ENCODE data around the gene GOLGA7B.

Gene GOLGA7B

DNA sequence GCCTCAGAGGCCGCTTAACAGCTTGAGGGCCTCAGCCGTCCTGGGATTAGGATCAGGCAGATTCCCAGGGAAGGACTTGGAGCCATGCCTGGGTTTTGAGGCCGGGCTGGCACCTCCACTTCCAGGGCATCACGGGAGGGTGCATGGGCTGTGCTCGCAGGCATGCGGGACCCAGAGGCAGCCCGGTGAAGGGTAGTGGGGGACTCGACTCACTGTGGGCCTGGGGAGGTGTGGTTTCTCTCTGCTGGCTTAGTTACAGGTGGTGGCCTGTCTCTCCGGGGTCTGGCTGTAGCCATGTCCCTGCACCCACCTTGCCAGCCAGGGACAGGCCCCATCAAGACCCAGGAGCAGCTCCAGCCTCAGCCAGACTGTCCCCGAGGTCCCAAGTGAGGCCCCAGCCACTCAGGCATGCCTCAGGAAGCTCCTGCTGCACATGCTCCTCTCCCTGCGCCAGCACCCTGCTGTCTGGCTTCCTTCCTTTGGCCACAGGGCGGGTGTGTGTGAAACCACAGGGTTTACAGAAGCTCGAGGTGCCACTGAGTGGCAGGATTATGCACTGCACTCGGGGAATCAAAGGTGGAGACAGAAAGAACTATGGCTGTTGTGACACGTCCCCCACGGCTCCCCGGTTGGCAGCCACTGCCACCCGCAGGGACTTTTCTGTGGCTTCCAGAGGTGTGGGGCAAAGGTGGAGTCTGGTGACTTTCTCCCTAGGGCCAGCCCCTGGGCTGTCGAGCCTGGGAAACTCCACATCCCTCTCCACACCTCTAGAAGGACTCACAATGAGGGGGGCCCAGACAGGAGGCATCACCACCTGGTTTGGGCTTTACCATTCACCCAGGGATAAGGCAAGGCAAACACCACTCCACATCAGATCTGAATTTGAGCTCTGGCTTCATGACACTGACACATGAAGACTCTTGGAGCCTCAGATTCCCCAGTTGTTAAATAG is 19.7 kb downstream of the GOLGA7B start:
- peak; percentile 82 for DNase-seq

DNA sequence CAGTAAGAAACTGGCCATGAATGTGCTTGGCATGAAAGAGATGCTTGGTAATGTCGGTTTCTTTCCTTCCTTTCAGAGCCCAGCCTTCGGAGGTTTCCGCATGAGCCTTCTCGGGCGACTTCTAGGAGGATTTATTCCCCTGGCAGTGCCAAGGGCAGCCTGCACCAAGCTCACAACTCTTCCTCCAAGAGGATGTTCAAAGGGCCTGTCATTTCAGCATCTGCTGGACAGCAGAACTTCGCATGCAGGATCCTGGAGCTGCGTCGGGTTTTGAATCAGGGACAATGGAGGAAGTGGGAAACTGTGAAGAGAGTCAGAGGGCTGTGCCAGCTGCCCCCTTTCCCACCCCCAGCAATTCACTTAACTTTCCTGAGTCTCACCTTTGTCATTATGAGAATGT is 21.3 kb downstream of the GOLGA7B start:
- DNase-seq, result no peak

DNA sequence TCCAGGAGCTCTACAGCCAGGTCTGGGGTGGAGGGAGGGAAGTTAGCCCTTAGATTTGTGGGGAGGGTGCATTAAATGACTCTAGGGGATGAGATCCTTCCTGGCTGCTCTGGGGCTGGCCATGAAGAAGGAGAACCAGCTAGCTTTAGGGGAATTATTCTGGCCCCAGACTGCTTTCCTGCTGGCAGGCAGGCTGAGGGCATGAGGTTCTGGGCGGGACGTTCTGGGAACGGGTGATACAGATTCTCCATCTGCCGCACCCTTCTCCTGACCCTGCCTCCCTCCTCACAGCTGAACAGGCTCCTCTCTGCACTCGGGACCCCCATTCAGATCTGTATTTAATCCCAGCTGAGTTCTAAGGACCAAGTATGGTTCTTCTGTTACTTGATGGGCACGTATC is 23.9 kb downstream of the GOLGA7B start:
- DNase-seq, result no peak

DNA sequence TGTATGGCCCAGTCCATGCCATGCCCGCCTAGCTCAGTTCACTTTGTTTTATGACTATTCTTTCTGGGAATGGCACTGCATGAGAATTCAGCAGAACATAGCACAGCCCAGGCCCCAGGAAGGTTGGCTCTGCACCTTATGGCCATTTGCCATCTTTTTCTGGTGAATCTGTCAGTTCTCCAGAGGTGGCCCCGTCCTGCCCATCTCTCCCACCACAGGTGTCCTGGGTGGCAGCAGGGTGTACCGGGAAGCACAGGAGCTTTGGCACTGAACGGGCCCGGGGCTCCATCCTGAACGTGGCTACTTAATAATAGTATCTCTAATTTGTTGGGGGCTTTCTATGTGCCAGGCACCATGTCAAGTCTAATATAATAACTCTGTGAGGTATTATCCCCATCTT is 24.7 kb downstream of the GOLGA7B start:
- DNase-seq, result no peak

DNA sequence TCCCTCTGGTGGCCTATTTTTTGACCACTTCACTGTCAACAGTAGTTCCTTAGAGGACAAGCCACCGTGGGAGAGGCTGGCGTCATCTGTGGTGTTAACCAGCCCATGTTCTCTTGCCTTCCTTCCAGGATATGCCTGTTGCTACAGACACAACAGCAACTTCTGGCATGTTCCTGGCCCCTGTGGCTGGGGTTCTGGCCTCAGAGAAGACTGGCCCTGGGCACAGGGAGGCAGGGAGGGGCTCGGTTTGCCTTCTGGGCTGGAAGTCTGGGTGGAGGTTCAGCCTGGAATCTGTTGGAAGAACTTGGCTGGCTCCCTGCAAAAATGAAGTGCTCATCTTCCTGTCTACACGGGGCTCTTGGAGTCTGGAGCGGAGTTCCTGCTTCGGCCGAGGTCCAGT is 25.7 kb downstream of the GOLGA7B start:
- no peak for DNase-seq

DNA sequence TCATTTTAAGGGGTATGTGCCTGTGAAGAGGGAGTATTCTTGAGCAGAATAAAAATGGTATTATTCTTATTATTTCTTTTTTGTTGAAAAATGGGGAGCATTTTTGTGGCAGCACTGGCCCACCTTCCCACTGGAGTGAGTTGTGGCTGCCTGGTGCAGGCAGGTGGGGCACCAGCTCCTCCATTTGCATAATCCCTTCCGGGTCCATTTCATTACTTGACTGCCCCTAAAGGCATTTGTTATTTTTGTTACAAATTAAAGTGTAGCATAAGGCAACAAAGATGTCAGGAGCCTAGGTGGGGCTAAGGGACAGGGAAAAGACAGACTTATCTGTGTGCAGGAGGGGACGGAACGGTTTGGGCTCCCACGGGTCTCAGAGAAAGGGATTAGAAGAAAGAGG is 26.8 kb downstream of the GOLGA7B start:
- DNase-seq, result no peak

DNA sequence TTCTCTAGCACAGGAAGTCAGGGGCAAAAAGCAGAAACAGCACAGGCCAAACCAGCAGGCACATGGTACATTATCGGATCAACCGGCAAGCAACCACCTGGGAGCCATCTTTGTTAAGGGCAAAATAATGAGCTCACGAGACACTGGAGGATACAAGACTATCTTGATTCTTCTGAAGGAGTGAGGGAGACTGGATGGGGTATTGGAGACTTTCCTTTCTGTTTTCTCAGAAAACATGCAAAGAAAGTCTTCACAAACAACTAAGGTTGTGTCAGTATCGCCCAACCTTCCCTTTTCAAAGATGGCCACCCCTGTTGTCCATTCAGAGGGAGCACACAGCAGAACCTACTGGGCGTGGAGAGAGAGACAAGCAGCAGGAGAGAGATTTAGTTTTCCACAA is 29.6 kb downstream of the GOLGA7B start:
- no peak for DNase-seq

DNA sequence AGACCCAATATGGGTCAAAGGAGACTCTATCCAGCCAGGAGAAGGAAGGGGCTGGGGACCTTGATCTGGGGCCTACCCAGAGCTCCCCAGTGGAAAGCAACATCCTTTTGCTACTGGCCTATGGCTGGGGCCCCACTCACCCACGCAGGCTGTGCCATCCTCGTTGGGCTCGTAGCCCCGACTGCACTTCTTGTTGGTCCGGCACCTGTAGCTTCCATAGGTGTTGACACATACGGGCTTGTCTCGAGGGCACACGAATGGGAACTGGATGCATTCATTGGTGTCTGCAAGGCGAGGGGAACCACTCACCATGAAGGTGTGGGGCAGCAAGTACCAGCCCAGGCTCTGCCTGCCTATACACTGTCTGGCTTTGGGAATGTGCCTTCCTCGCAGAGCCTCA is 30.5 kb downstream of the GOLGA7B start:
- no peak for DNase-seq

DNA sequence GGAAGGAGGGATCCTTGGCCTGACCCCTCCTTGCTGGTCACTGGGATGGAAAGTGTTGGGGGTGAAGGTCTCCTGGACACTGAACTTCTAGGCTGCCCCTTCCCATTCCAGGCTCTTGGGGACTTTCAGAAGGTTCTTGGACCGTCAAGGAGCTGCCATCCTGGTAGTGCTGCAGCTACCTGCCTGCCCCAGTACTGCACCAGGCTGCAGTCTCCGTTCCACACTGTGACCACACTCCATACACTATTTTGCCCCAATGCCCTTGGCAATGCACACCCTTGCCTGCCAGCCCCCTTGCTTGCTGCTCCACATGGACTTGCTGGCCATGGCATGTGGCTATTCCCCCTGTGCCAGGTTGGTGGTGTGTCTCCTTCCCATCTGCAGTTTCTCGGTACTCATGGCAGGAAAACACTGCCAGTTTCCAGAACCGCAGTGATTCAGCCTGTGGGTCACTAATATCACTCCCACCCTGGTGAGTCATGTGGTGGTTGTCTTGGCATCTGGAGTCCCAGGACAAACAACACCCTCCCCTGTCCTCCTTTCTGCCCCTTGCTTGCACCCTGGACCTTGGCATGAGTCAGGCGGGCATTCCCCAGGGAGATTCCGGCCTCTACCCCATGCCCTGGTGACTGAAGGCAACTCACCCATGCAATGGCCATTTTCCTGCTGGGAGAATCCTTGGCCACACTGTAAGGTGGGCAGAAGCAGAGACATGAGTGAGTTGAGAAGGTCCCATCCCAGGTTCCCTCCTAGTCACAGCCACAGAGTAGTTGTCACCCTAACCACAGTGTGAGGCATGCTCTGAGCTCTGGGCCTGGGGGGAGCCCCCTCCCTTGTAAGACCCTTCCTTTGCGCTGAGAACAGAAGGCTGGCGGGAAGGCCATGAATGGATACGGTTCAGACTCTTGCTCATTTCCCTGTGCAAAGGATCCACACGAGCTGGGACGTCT is 32.8 kb downstream of the GOLGA7B start:
- peak; percentile 6 for DNase-seq

DNA sequence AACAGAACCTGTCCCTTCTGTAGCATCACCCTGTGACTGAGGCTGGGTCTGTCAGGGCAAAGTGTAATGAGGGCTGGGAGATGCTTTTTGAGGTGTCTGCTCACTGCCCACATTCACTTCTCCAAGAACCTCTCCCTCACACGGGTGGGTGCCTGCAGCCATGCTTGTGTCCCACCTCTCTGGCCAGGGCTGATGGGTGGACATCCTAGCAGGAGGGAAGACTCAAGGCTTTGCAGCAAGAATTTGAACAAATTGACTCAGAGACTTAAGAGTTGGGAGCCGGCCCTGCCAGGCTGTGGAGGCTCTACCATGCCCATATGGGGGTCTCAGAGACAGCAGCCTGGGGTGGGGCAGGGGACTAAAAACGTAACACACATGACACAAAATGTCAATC is 33.4 kb downstream of the GOLGA7B start:
- no peak for DNase-seq

DNA sequence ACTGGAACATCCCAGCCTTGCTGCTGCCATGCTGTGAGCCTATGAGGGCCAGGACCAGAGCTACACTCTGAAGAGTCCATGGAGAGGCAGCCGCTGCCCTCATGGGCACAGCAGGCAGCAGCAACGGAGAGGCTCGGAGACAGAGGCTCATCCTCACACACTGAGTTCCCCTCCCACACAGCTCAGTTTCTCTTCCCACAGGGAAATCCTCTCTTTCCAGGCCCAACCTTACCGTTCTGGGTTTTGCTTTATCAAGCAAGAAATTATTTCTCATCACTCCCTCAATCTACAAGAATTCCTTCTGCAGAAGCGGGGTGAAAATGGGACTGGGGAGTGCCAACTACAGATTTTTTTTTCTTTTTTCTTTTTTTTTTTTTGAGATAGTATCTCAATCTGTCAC is 36.6 kb downstream of the GOLGA7B start:
- no peak for DNase-seq

DNA sequence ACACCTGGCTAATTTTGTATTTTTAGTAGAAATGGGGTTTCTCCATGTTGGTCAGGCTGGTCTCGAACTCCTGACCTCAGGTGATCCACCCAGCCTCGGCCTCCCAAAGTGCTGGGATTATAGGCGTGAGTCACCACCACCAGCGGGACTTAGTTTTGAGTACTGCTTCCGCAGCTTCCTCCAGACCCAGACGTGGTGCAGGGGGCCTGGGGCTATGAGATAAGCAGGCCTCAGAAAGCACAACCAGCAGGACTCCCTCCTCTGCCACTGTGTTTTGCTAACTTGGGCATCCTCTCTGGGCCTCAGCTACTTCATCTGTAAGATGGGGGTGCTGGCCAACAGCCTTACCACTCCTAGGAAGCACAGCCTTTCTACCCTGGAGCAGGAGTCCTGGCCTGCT is 37.8 kb downstream of the GOLGA7B start:
- no peak for DNase-seq

DNA sequence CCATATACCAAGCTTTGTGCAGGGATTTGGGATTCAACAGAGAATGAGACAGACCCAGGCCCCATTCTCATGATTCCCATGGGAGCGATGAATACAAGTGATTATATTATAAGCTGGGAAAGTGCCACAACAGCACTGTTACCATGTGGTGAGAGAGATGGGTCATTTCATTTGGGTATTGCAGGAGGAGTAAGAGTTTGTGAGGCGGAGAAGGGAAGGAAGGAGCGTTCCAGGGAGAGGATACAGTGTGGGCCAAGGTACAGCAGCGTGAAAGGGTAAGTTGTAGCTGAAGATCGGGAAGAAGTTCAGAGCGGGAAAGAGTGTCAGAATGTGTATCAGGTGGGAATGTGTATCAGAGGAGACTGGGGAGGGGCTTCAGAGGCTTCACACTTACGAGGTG is 38.5 kb downstream of the GOLGA7B start:
- DNase-seq, result no peak

DNA sequence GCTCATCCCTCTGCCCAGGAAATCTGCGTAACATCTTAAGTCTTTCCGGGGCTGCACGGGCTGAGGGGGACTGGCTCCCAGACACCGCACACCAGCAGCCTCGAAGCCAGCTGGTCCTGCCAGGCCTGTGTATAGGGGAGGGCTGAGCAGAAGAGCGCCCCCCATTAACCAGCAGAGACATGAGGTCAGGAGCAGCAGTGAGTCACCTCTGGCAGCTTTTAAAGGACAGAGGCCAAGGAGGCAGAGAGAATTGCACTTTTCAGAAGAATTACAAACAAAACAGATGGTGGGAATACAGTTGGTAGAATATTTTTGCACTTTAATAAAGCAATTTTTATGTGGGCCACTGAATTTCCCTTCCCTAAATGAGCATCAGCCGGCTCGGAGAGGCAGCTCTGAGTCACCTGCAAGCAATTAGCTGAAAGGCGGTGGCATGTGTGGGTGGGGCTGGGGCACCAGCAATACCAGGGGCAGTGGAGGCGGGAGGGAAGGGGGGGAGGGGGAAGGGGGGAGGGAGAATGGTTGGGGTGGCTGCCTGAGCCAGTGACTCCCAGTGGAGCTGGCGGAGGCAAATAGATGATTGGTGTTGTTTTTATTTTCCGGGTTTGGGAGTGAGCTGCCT is 39.1 kb downstream of the GOLGA7B start:
- DNase-seq, result no peak

DNA sequence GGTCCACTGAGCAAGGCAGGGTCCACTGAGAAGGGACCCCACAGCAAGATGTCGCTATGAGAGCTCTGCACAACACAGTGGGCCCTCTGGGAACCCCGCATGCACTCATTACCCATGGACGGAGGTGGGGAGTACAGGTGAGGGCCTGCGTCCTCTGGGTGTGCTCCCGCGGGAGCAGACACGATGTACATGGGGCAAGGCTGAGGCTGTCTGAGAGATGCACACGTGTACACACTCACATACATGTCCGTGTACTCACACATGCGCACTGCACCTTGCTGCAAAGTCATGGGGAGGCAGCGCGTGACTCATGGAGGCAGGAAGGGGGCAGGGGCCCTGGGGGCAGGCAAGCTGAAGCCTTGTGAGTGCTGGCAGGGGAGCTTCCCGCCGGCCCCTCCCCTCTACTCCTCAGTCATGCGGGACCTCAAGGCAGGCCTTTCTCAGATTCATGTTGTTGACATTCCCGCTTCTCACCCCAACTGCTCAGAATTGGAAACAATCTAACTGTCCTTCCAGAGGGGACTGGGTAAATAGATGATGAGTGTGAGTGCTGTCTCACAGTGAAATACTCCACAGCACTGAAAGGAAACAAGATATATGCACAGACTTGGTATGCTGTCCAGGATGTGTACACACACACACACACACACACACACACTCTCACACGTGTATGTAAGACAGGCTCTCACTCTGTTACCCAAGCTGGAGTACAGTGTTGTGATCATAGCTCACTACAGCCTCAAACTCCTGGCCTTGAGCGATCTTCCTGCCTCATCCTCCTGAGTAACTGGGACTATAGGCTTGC is 40.0 kb downstream of the GOLGA7B start:
- DNase-seq, result no peak

DNA sequence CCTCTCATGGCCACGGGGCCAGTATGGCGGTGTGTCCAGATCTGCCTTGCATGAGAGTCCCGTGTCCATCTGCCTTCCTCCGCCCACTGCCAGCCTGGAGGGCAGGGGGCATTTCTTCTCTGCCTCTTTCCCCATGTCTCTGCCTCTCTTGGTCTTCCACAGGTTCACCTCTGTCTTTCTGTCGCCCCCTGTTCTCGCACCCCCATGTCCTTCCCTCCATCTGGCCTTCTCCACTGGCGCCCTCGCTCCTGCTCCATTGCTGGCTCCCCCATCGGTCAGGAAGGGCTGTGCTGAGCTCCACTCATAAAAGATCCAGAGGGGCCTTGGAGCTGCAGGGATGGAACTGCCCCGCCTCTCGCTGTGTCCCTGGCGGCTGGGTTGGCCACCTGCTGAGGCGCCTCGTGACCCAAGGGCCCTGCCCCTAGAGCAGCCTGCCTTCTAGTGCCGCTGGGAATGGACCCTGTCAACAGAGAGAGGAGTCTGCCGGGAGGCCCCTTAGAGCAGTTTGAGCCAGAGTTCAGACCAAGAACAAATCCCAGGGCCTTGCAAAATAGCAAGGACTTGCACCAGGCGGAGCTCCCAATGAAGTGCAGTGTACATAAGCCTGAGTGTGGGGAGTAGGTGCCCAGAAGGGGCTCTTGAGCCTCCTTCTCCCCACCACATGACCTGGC is 42.0 kb downstream of the GOLGA7B start:
- no peak for DNase-seq

DNA sequence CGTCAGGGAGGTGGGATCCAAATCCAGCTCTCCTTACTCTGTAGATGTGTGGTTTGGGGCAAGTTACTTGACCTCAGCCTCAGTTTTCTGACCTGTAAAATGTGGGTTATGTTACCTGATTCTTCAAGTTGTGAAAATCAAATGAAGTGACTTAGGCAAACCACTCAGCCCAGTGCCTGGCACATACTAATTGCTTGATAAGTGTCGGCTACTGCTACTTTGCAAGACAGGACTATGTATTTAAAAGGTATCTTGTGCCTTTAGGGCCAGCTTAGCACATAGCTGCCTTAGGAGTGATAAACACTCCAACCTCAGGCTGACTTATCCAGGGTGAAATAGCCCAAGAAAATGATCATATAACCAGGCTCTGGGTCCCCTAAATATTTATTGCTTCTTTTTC is 42.9 kb downstream of the GOLGA7B start:
- no peak for DNase-seq

DNA sequence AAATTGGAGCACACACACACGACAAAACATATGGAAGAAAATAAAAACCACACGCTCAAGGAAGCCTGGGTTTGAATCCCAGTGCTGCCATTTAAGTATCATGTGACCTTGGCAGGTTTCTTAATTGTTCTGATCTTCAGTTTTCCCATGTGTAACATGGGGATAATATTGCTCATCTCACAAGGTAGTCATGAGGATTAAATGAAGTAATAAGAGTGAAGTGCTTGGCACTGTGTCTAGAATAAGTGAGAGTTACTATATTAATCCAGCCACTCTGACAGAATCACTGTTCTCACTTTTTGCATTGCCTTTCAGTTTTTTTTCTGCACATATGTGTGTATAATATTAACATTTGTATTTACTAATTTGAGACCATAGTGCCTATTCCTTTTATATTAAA is 43.3 kb downstream of the GOLGA7B start:
- DNase-seq, result no peak

DNA sequence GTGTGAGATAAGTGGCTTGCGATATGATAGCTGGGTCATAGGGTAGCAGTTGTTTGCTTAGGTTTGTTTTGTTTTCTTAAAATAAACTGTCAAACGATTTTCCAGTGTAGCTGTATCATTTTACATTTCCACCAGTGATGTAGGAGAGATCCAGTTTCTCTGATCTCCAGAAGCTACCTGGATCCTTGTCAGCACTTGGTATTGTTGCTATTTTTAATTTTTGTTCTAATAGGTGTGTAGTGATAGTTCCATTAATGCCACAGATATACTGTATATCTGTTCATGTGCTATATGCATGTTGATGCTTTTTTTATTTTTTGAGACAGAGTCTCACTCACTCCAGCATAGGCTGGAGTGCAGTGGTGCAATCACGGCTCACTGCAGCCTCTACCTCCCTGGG is 44.4 kb downstream of the GOLGA7B start:
- DNase-seq, result no peak

DNA sequence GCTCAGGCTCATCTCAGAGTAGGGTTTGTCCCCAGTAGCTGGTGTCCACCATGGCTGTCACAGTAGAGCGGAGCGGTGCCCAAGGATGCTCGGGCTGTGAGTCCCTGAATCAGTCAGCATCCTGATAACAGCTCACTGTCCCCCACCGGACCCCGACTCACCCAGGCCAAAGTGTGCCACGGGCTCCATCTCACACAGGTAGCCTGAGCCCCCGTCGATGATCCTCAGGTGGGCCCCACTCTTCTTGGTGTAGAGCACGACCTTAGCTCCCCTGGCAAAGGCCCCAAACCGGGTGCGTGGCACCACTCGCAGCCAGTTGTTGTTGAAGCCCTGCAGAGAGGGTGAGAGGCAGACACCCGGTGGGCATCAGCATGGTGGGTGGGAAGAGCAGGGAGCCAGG is 45.4 kb downstream of the GOLGA7B start:
- DNase-seq, result no peak

DNA sequence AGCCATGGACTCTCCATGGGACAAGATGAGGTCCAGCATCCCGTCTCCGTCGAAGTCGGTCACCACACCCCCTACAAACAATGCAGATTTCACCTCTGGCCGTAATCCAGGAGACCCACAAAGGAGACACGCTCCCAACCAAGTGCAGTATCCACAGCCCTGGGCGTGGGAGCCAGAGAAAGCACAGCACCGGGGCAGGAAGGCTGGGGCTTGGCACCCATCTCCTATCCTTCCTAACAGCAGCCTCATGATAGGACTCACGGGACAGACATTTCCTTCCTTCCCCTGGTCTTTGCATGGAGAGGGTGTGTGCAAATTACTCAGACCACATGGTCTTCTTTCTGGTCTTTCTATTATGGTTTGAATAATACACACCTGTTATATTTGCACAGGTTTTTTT is 46.3 kb downstream of the GOLGA7B start:
- no peak for DNase-seq

DNA sequence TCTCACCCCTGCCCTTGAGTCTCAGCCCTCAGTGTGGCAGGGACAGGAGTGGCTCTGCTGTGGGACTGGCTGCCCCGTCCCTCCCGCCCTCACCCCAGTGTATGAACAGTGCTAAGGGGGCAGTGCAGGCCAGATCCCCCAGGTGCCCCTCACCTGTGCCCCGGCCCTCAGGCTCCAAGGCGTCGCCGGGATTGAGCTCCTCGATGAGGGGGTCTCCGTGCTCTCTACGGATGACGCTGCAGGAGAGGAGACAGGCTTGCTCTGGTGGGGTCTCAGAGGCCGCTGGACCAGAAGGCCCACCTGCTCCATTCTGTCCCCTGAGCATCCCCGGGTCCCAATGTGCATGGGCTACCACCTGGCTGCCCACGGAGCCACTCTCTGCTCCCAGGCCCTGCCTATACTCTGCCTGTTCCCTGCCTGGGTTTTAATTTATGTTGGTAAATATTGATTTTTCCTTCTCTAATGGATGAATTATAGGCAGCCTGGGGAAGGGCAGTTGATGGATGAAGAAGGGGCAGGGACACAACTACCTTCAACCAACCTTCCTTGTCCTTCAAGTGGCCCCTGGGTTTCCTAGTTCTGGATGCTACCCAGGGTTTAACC is 47.2 kb downstream of the GOLGA7B start:
- no peak for DNase-seq
